Caco-2 (cell line): ENCODE results near the gene SKAP2. TPM values are rescaled to one million over a fixed set of nuclear protein-coding genes. Genes with fewer than 3 reads are reported as not detected.

ENCODE experiments used
- BruUV-seq: library from RNA; stranded (reverse); fragments of 400-500 nt; replicated peaks from 2 replicates; lab custom pipeline; 2021; lab: Mats Ljungman, UMichigan
- CTCF ChIA-PET: fragments of 300-600 bp; sonication (Branson Sonifier 250); formaldehyde crosslinking; loops from one replicate; lab custom pipeline; 2022; ENCODE audit warnings: antibody characterized with exemption; lab: Charles Lee
- POLR2A ChIA-PET: fragments of 300-600 bp; sonication (Branson Sonifier 250); formaldehyde crosslinking; loops from one replicate; lab custom pipeline; 2022; ENCODE audit warnings: antibody characterized with exemption; lab: Charles Lee
- DNase-seq, 2 experiments: peaks; one replicate each; pipeline versions ENCODE4 v3.0.0 to v3.0.0-alpha.2; 2020 to 2022
- H3K27me3 ChIP-seq: replicated peaks from 2 replicates; pipeline ENCODE4 v1.6.0; 2011; ENCODE audit warnings: low read length; ENCODE audit not compliant: control insufficient read depth, insufficient read depth
- H3K36me3 ChIP-seq: 2 replicates; pipeline ENCODE4 v1.5.1; 2011; ENCODE audit warnings: low read length; ENCODE audit not compliant: control insufficient read depth, insufficient read depth
- H3K4me1 ChIP-seq: fragments of 250-450 bp; sonication (Bioruptor Pico); 2 replicates; pipeline ENCODE4 v1.5.1; 2020; ENCODE audit warnings: mild to moderate bottlenecking
- H3K4me3 ChIP-seq: 2 replicates; pipeline ENCODE4 v1.5.1; 2011; ENCODE audit warnings: low read depth, mild to moderate bottlenecking, control low read depth, low read length
- H3K9me3 ChIP-seq: fragments of 250-450 bp; sonication (Bioruptor Pico); 2 replicates; pipeline ENCODE4 v1.5.1; 2020; ENCODE audit warnings: mild to moderate bottlenecking, moderate library complexity
- H3K27ac Mint-ChIP-seq: one replicate; pipeline ENCODE4 v1.8.0; 2022; ENCODE audit warnings: mixed read lengths; ENCODE audit not compliant: unreplicated experiment
- H3K27me3 Mint-ChIP-seq: one replicate; pipeline ENCODE4 v1.8.0; 2022; ENCODE audit warnings: mixed read lengths; ENCODE audit not compliant: insufficient read depth, unreplicated experiment
- H3K36me3 Mint-ChIP-seq: one replicate; pipeline ENCODE4 v1.8.0; 2022; ENCODE audit warnings: mild to moderate bottlenecking, mixed read lengths; ENCODE audit not compliant: insufficient read depth, unreplicated experiment
- H3K4me1 Mint-ChIP-seq: one replicate; pipeline ENCODE4 v1.8.0; 2022; ENCODE audit warnings: low read depth, mixed read lengths; ENCODE audit not compliant: unreplicated experiment
- H3K4me3 Mint-ChIP-seq: one replicate; pipeline ENCODE4 v1.8.0; 2022; ENCODE audit warnings: mild to moderate bottlenecking, moderate library complexity, mixed read lengths; ENCODE audit not compliant: unreplicated experiment
- H3K9me3 Mint-ChIP-seq: one replicate; pipeline ENCODE4 v1.8.0; 2022; ENCODE audit warnings: mixed read lengths; ENCODE audit not compliant: unreplicated experiment
- CTCF ChIP-seq, 2 experiments: fragments of 200-600 bp in 1 of 2; IDR thresholded peaks; 1 replicate in 1 of 2; 2 replicates in 1 of 2; pipeline versions ENCODE4 v1.5.1 to v1.8.0; 2011 to 2022; ENCODE audit warnings: antibody characterized with exemption in 1 of 2, control low read depth in 1 of 2, inconsistent platforms in 1 of 2, low read depth in 1 of 2, low read length in 1 of 2, mild to moderate bottlenecking in 1 of 2, moderate library complexity in 1 of 2; ENCODE audit not compliant: insufficient read depth in 1 of 2, severe bottlenecking in 1 of 2, unreplicated experiment in 1 of 2
- intact Hi-C: fragments of 100-400 bp; cut with micrococcal nuclease; formaldehyde crosslinking; loops from one replicate; pipeline ENCODE4 v1.10.0; 2022; ENCODE audit not compliant: unreplicated experiment
- total RNA-seq: library from RNA; stranded (reverse); gene quantifications from 2 replicates; pipeline ENCODE4 v1.2.3, GENCODE V29; 2022

SKAP2 gene
- total RNA-seq, 1 experiment from 2014 or later, result 36.2 TPM

- H3K27me3 ChIP-seq, result no peaks in the 10 kb centered on the region
- no TSS peak for BruUV-seq
Measured at GRCh38 chr7:26787701-26788100, 76.7 kb downstream of the SKAP2 start.

GRCh38 chr7:26784118-26784517 is 80.3 kb downstream of the SKAP2 start:
- no peaks in the 10 kb centered on the region for H3K36me3 Mint-ChIP-seq
- no peaks in the 10 kb centered on the region for H3K36me3 ChIP-seq
- ChIA-PET CTCF (no interaction called here), POLR2A (no interaction called here)
- H3K4me3 ChIP-seq, result no peak overlapping the region
- no peaks in the 10 kb centered on the region for H3K9me3 Mint-ChIP-seq
- no peak overlapping the region for H3K4me3 Mint-ChIP-seq
- H3K27me3 ChIP-seq, result no peaks in the 10 kb centered on the region
- intact Hi-C loops, result no loop called here
- H3K27me3 Mint-ChIP-seq, result no peaks in the 10 kb centered on the region
- DNase-seq, result no peak
- no peak overlapping the region for H3K27ac Mint-ChIP-seq
- no peaks in the 10 kb centered on the region for H3K4me1 ChIP-seq
- no peak for TF ChIP-seq CTCF (IDR thresholded peaks at IDR 0.05; ENCODE audit: insufficient read depth in 1 of 2, low read depth in 1 of 2, low read length in 1 of 2, severe bottlenecking in 1 of 2, unreplicated experiment in 1 of 2)
- no peaks in the 10 kb centered on the region for H3K9me3 ChIP-seq
- no TSS peak for BruUV-seq
- no peaks in the 10 kb centered on the region for H3K4me1 Mint-ChIP-seq

More at GRCh38 chr7:26787701-26788100, 76.7 kb downstream of the SKAP2 start:
- H3K4me3 ChIP-seq, result no peak overlapping the region
- intact Hi-C loops, result loop anchor here (2.0 kb wide), 1 partner anchor 65 kb away; no protein-coding TSS in a partner anchor
- H3K36me3 ChIP-seq, result no peaks in the 10 kb centered on the region
- Mint-ChIP-seq H3K36me3 (no peaks in the 10 kb centered on the region), H3K9me3 (no peaks in the 10 kb centered on the region), H3K4me3 (no peak overlapping the region), H3K27me3 (no peaks in the 10 kb centered on the region), H3K27ac (no peak overlapping the region), H3K4me1 (no peaks in the 10 kb centered on the region)
- ChIA-PET POLR2A (no interaction called here), CTCF (no interaction called here)
- DNase-seq, result no peak
- TF ChIP-seq CTCF (IDR thresholded peaks at IDR 0.05; ENCODE audit: insufficient read depth in 1 of 2, low read depth in 1 of 2, low read length in 1 of 2, severe bottlenecking in 1 of 2, unreplicated experiment in 1 of 2), result no peak
- H3K9me3 ChIP-seq, result no peaks in the 10 kb centered on the region
- no peaks in the 10 kb centered on the region for H3K4me1 ChIP-seq

- CTCF ChIA-PET, result no interaction called here
- Histone ChIP-seq H3K4me3 (no peak overlapping the region), H3K4me1 (no peaks in the 10 kb centered on the region), H3K9me3 (no peaks in the 10 kb centered on the region), H3K27me3 (no peaks in the 10 kb centered on the region), H3K36me3 (no peaks in the 10 kb centered on the region)
- Mint-ChIP-seq H3K4me1 (no peaks in the 10 kb centered on the region), H3K27me3 (no peaks in the 10 kb centered on the region), H3K36me3 (no peaks in the 10 kb centered on the region), H3K4me3 (no peak overlapping the region), H3K27ac (no peak overlapping the region), H3K9me3 (no peaks in the 10 kb centered on the region)
- no peak for DNase-seq
- intact Hi-C loops, result no loop called here
- BruUV-seq, result no TSS peak
- no peak for TF ChIP-seq CTCF (IDR thresholded peaks at IDR 0.05; ENCODE audit: insufficient read depth in 1 of 2, low read depth in 1 of 2, low read length in 1 of 2, severe bottlenecking in 1 of 2, unreplicated experiment in 1 of 2)
- POLR2A ChIA-PET, result no interaction called here
Measured at GRCh38 chr7:26782501-26782900, 81.9 kb downstream of the SKAP2 start.
